H1 (cell line): ENCODE measurements around the gene SIGLEC6. TPM values are rescaled to one million over a fixed set of nuclear protein-coding genes. Genes with fewer than 3 reads are reported as not detected.

Source experiments
- CTCF ChIA-PET: fragments of 300-600 bp; sonication (Branson Sonifier 250); formaldehyde crosslinking; loops from one replicate; lab custom pipeline; 2021; ENCODE audit not compliant: partially characterized antibody; lab: Charles Lee
- POLR2A ChIA-PET: fragments of 300-600 bp; sonication (Branson Sonifier 250); formaldehyde crosslinking; loops from one replicate; lab custom pipeline; 2021; ENCODE audit warnings: inconsistent platforms; ENCODE audit not compliant: partially characterized antibody; lab: Charles Lee
- DNase-seq, 2 experiments: peaks; one replicate each; pipeline versions ENCODE4 v3.0.0 to v3.0.0-alpha.2; 2010 to 2022; ENCODE audit warnings: low spot score in 2 of 2, low read depth in 1 of 2, mixed read lengths in 1 of 2
- FAIRE-seq: peaks from 2 replicates; lab custom pipeline; 2011; peaks lifted over from hg19 to GRCh38; lab: Jason Lieb, UNC
- H2AFZ ChIP-seq: 2 replicates; pipeline ENCODE4 v1.8.1; 2012; ENCODE audit warnings: low read length, inconsistent platforms
- H2AK5ac ChIP-seq: 2 replicates; pipeline ENCODE4 v1.6.1; 2013; ENCODE audit warnings: low read depth, low read length
- H2BK120ac ChIP-seq: replicated peaks from 2 replicates; pipeline ENCODE3; 2013; ENCODE audit warnings: low read depth, low read length, inconsistent platforms
- H2BK12ac ChIP-seq: 2 replicates; pipeline ENCODE4 v1.6.1; 2013; ENCODE audit warnings: low read depth, low read length
- H2BK15ac ChIP-seq: 2 replicates; pipeline ENCODE4 v1.6.1; 2013; ENCODE audit warnings: low read length
- H2BK20ac ChIP-seq: 2 replicates; pipeline ENCODE4 v1.6.1; 2013; ENCODE audit warnings: low read length
- H2BK5ac ChIP-seq: 2 replicates; pipeline ENCODE4 v1.6.1; 2013; ENCODE audit warnings: low read depth, low read length
- H3K14ac ChIP-seq: 2 replicates; pipeline ENCODE4 v1.6.1; 2013; ENCODE audit warnings: inconsistent platforms; ENCODE audit not compliant: insufficient read length
- H3K18ac ChIP-seq: 2 replicates; pipeline ENCODE4 v1.6.1; 2013; ENCODE audit warnings: low read length; ENCODE audit errors: extremely low read depth
- H3K23ac ChIP-seq: 2 replicates; pipeline ENCODE4 v1.6.1; 2013; ENCODE audit warnings: inconsistent platforms; ENCODE audit not compliant: insufficient read length
- H3K23me2 ChIP-seq: 2 replicates; pipeline ENCODE4 v1.6.1; 2013; ENCODE audit warnings: low read depth, low read length
- H3K27ac ChIP-seq: 2 replicates; pipeline ENCODE4 v1.6.1; 2011; ENCODE audit warnings: low read depth, low read length, inconsistent platforms
- H3K27me3 ChIP-seq, 4 experiments: replicated peaks in 1 of 4; 1 replicate in 1 of 4; 2 replicates in 3 of 4; pipeline versions ENCODE4 v1.6.1 to v1.8.1; 2011 to 2013; ENCODE audit warnings: low read length in 3 of 4, mild to moderate bottlenecking in 3 of 4, inconsistent platforms in 2 of 4, mixed read lengths in 2 of 4, moderate library complexity in 1 of 4; ENCODE audit not compliant: control insufficient read depth in 3 of 4, insufficient read depth in 3 of 4; ENCODE audit errors: extremely low read depth in 1 of 4
- H3K36me3 ChIP-seq, 4 experiments: 2 replicates each; pipeline versions ENCODE4 v1.6.1 to v1.8.1; 2011 to 2013; ENCODE audit warnings: mild to moderate bottlenecking in 4 of 4, low read length in 3 of 4, moderate library complexity in 2 of 4, control low read depth in 1 of 4, inconsistent platforms in 1 of 4; ENCODE audit not compliant: insufficient read depth in 4 of 4, control insufficient read depth in 2 of 4
- H3K4ac ChIP-seq: replicated peaks from 2 replicates; pipeline ENCODE3; 2013; ENCODE audit warnings: low read length, low read depth, mixed read lengths, inconsistent platforms; ENCODE audit not compliant: insufficient read length
- H3K4me1 ChIP-seq, 4 experiments: replicated peaks in 1 of 4; 1 replicate in 1 of 4; 2 replicates in 3 of 4; pipeline versions ENCODE4 v1.6.1 to v1.8.1; 2011 to 2013; ENCODE audit warnings: low read length in 3 of 4, inconsistent platforms in 2 of 4, mixed read lengths in 1 of 4; ENCODE audit not compliant: insufficient read depth in 4 of 4, control insufficient read depth in 3 of 4
- H3K4me2 ChIP-seq, 2 experiments: 2 replicates each; pipeline versions ENCODE4 v1.6.1 to v1.8.1; 2011 to 2013; ENCODE audit warnings: low read depth in 2 of 2, low read length in 2 of 2, control low read depth in 1 of 2, inconsistent platforms in 1 of 2, mild to moderate bottlenecking in 1 of 2; ENCODE audit not compliant: insufficient read depth in 1 of 2
- H3K4me3 ChIP-seq, 4 experiments: fragments of 200-600, 300-600 bp in 1 of 4; sonication (generic), shearing (Covaris generic), sonication (Bioruptor Twin) in 1 of 4; 2 replicates each; pipeline versions ENCODE4 v1.5.1 to v1.8.1; 2011 to 2016; ENCODE audit warnings: low read length in 4 of 4, low read depth in 3 of 4, control low read depth in 2 of 4, inconsistent platforms in 2 of 4, mild to moderate bottlenecking in 2 of 4, mixed read lengths in 1 of 4, moderate library complexity in 1 of 4; ENCODE audit not compliant: insufficient read depth in 2 of 4; ENCODE audit errors: extremely low read depth in 1 of 4
- H3K56ac ChIP-seq: replicated peaks from 2 replicates; pipeline ENCODE3; 2013; ENCODE audit warnings: low read depth, mild to moderate bottlenecking, mixed read lengths, low read length, inconsistent platforms; ENCODE audit not compliant: insufficient read length
- H3K79me1 ChIP-seq: 2 replicates; pipeline ENCODE4 v1.6.1; 2013; ENCODE audit warnings: low read depth, low read length, control low read depth
- H3K79me2 ChIP-seq, 2 experiments: 2 replicates each; pipeline versions ENCODE4 v1.6.1 to v1.8.1; 2012 to 2013; ENCODE audit warnings: low read length in 2 of 2, mild to moderate bottlenecking in 2 of 2, inconsistent platforms in 1 of 2; ENCODE audit not compliant: insufficient read depth in 2 of 2, control insufficient read depth in 1 of 2
- H3K9ac ChIP-seq, 4 experiments: replicated peaks in 1 of 4; 1 replicate in 1 of 4; 2 replicates in 3 of 4; pipeline versions ENCODE4 v1.6.1 to v1.8.1; 2011 to 2013; ENCODE audit warnings: low read depth in 3 of 4, low read length in 3 of 4, control low read depth in 2 of 4, mild to moderate bottlenecking in 2 of 4, moderate library complexity in 2 of 4, inconsistent platforms in 1 of 4; ENCODE audit errors: extremely low read depth in 1 of 4
- H3K9me3 ChIP-seq, 2 experiments: 2 replicates each; pipeline versions ENCODE4 v1.6.1 to v1.8.1; 2012 to 2013; ENCODE audit warnings: mild to moderate bottlenecking in 2 of 2, moderate library complexity in 2 of 2, control low read depth in 1 of 2, inconsistent platforms in 1 of 2, low read depth in 1 of 2, low read length in 1 of 2, mixed read lengths in 1 of 2; ENCODE audit not compliant: insufficient read depth in 2 of 2
- H4K20me1 ChIP-seq, 2 experiments: replicated peaks in 1 of 2; 2 replicates each; pipeline versions ENCODE3 to v1.8.1; 2011 to 2013; ENCODE audit warnings: inconsistent platforms in 2 of 2, low read length in 2 of 2, mild to moderate bottlenecking in 1 of 2; ENCODE audit not compliant: insufficient read depth in 2 of 2, control insufficient read depth in 1 of 2
- H4K5ac ChIP-seq: 2 replicates; pipeline ENCODE4 v1.6.1; 2013; ENCODE audit warnings: low read length, low read depth, mixed read lengths, inconsistent platforms; ENCODE audit not compliant: insufficient read length
- H4K8ac ChIP-seq: 2 replicates; pipeline ENCODE4 v1.8.0; 2013; ENCODE audit warnings: mild to moderate bottlenecking, moderate library complexity, low read length, inconsistent platforms; ENCODE audit not compliant: insufficient read depth; ENCODE audit errors: extremely low read depth
- H4K91ac ChIP-seq: replicated peaks from 2 replicates; pipeline ENCODE3; 2013; ENCODE audit warnings: low read length, mixed read lengths, inconsistent platforms; ENCODE audit not compliant: insufficient read length
- CTCF ChIP-seq, 3 experiments: IDR thresholded peaks; 1 replicate in 2 of 3; 2 replicates in 1 of 3; pipeline versions ENCODE4 v1.5.1 to v1.6.1; 2011; ENCODE audit warnings: low read length in 3 of 3, mild to moderate bottlenecking in 3 of 3, inconsistent platforms in 2 of 3, low read depth in 1 of 3, moderate library complexity in 1 of 3; ENCODE audit not compliant: insufficient read depth in 1 of 3; ENCODE audit errors: control extremely low read depth in 1 of 3
- RFX5 ChIP-seq: IDR thresholded peaks from 2 replicates; pipeline ENCODE4 v1.6.1; 2011; ENCODE audit warnings: low read depth, low read length, improper control_type of control experiment, borderline replicate concordance
- SIRT6 ChIP-seq: IDR thresholded peaks from one replicate; pipeline ENCODE4 v1.7.1; 2012; ENCODE audit warnings: low read length, inconsistent platforms
- WGBS, 2 experiments: shearing (Covaris generic) in 1 of 2; methylation state at CpG; one replicate each; pipeline versions ENCODE4 v1.1.6 to v1.1.7; 2013 to 2015; ENCODE audit warnings: low lambda C conversion rate in 2 of 2, mixed read lengths in 2 of 2, inconsistent platforms in 1 of 2, low coverage in 1 of 2, missing lambda C conversion rate in 1 of 2; ENCODE audit not compliant: insufficient replicate concordance in 2 of 2, insufficient coverage in 1 of 2, insufficient read length in 1 of 2; ENCODE audit errors: extremely low coverage in 1 of 2, missing lambda C conversion rate in 1 of 2; 5-methylcytosine and 5-hydroxymethylcytosine counted together
- polyA plus RNA-seq, 7 experiments: library from polyadenylated mRNA; depleted of rRNA in 3 of 7; stranded (reverse) in 5 of 7; unstranded in 2 of 7; fragments of >200 nt in 5 of 7; fragments of 200-250 nt in 2 of 7; gene quantifications; 1 replicate in 5 of 7; 2 replicates in 1 of 7; 4 replicates in 1 of 7; pipeline versions ENCODE4 v1.2.1 to v1.2.3, GENCODE V29; 2011 to 2013; ENCODE audit warnings: missing spikeins in 2 of 7, mixed read lengths in 2 of 7
- total RNA-seq: library from RNA; stranded (reverse); fragmentation: NEBNext Ultra II Directional; extraction: Animal tissue kit (Norgen Biotek cat#: 25700); gene quantifications from 2 replicates; pipeline ENCODE4 v1.2.1, GENCODE V29; 2021

SIGLEC6 gene
- total and polyA plus RNA-seq, 2 of the 8 experiments (the other 6 are each of a cell fraction or from before 2014, with no cell fraction given): 0.05 TPM; not detected in 1

- CTCF ChIA-PET: interaction anchor here (1.5 kb wide), 1 partner anchor 19 kb away, joined by 6 read pairs; the partner anchor contains the start of gene SIGLEC6
- H3K36me3 ChIP-seq: no peaks in the 10 kb centered on the region
- 48% methylated on average over 6 of the region's 6 CpGs; no CpG with 5 or more reads in 1 of the 2 experiments for WGBS, 2 experiments
Observed at GRCh38 chr19:51511353-51511752, 20.1 kb downstream of the SIGLEC6 start.

More at GRCh38 chr19:51511353-51511752, 20.1 kb downstream of the SIGLEC6 start:
- Histone ChIP-seq H2BK15ac (no peak overlapping the region), H3K9ac (no peak overlapping the region), H4K91ac (no peak overlapping the region), H3K79me2 (no peaks in the 10 kb centered on the region), H2BK5ac (no peak overlapping the region), H3K56ac (no peak overlapping the region), H3K4me2 (no peak overlapping the region), H4K20me1 (no peaks in the 10 kb centered on the region), H2BK12ac (no peak overlapping the region), H3K18ac (no peak overlapping the region), H3K4me3 (no peak overlapping the region), H3K4ac (no peak overlapping the region), H3K27ac (no peak overlapping the region), H3K23ac (no peak overlapping the region), H3K79me1 (no peaks in the 10 kb centered on the region), H4K5ac (no peak overlapping the region), H2BK20ac (no peak overlapping the region), H2AK5ac (no peak overlapping the region), H3K9me3 (peaks cover 33 to 43% of the 10 kb centered on the region in 2 experiments), H3K14ac (no peak overlapping the region), H3K23me2 (no peaks in the 10 kb centered on the region), H4K8ac (no peak overlapping the region), H2BK120ac (no peak overlapping the region), H3K27me3 (no peaks in the 10 kb centered on the region), H3K4me1 (no peaks in the 10 kb centered on the region), H2AFZ (no peak overlapping the region)
- TF ChIP-seq CTCF (IDR thresholded peaks at IDR 0.05; ENCODE audit: control extremely low read depth in 1 of 3, insufficient read depth in 1 of 3, low read depth in 1 of 3, low read length in 3 of 3) (peak; percentile 38 to 64 (median 59)), RFX5 (no peak), SIRT6 (no peak)
- POLR2A ChIA-PET: no interaction called here
- FAIRE-seq: no peak
- peak in 1 of 2 experiments; percentile 29 for DNase-seq
